HL-60/S4 treated with retinoic acid at 250 ng/mL for 4 days and 3 days (cell line): ENCODE measurements around the gene GHRH.

ENCODE experiments used
- in situ Hi-C: fragments of 300-500 bp; cut with MboI; formaldehyde crosslinking; loops from 2 replicates; pipeline ENCODE4 v1.7.0; 2022; ENCODE audit warnings: low sequenced_read_pairs

GHRH gene

DNA sequence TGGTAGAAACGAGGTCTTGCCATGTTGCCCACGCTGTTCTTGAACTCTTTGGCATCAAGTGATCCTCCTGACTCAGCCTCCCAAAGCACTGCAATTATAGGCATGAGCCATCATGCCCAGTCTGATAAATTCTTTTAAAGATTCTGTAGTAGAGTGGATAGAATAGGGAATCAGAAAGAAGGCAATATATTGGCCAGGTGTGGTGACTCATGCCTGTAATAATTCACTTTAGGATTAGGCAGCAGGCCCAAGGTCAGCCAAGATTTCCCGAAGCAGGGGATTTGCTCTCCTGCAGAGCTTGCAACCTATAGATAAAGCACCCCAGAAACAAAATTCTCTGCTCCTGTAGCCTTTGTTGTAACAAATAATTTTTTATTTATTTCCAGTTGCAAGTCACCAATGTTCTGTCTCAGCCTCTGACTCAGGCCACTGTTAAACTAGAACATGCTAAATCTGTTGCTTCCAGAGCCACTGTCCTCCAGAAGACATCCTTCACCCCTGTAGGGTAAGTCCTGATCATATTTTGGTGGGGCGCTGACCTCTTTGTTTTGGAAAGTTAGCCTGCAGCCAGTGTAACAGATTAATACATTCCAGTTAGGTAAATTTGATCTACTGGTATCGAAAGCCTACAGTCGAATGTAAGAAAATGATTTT lies 51.8 kb downstream of the GHRH start:
- in situ Hi-C loops, result no loop called here

DNA sequence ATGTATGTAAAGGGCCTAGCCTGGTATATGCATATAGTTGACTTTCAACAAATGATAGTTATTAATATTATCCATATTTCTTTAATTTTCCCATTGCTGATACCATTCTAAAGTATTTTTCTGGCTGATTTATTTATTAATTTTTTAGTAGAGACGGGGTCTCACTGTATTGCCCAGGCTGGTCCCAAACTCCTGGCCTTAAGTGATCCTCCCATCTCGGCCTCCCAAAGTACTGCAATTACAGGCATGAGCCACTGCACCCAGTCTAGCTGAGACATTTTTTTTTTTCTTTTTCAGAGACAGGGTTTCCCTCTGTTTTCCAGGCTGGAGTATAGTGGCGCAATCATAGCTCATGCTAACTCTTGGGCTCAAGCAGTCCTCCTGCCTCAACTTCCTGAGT lies 52.4 kb downstream of the GHRH start:
- in situ Hi-C loops, result no loop called here

DNA sequence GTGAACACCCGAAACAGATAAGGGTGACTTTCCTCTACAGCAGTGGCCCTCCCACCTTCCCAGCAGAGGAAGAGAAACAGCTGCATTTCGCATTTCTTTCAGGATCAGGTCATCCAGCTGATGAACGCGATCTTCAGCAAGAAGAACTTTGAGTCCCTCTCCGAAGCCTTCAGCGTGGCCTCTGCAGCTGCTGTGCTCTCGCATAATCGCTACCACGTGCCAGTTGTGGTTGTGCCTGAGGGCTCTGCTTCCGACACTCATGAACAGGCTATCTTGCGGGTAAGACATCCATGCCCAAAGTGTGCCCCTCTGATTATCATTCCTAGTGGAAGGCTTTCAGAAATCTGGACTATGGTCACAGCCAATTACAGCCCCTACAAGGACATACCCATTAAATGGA lies 54.4 kb downstream of the GHRH start:
- in situ Hi-C loops, result no loop called here

DNA sequence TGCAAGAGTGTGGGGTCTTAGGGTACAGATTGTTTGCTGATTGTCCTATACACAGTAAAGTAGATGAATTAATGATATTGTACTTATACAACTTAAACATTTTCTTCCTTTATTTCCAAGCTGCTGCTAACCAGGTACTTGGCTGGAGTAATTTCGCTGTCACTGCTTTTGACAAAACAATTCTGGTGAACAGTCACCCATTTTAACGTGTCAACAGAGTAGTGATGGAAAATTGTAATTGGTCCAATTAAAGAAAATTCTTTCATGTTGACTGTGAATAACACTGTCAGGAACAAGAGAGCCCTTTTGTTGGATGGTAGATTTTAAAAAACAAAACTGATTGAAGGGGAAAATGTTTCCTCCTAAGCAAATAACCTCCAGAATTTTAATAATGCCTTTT lies 55.8 kb downstream of the GHRH start:
- in situ Hi-C loops, result no loop called here

DNA sequence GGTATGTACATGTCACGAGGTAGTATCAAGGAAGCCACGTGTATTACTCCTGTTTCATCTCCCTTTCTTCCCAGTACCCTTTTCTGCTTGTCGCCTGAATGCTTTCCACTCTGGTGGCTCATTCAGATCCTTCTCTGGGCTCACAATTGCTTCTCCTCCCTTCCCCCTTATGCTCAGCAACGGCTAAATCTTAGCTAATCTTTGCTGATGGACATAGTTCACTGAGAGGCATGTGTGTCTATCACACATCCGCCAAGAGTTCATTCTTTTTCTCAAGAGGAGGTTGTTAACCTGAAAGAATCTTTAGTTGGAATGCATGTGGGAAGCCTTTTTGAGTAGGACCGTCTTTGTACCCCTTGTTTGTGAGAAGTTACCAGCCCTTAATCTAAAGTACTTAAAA lies 56.5 kb downstream of the GHRH start:
- in situ Hi-C loops, result no loop called here

DNA sequence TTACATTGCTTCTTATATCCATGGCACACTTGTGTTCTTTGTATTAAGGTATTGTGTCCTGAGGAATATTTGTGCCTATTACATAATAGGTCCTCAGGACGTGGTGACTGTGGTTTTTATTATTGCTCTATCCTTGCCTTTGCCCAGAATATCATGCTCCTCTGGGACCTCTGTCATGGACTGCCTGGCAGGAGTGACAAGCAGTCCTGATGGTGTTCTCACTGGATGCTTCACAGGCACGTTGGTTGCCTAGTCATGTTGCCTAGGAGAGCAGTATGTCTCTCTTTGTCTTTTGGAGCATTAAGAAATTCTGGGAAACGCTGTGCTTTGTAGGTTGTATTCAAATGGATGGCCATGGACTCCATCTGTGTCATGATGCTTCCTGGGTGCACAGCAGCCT lies 57.6 kb downstream of the GHRH start:
- in situ Hi-C loops, result no loop called here

DNA sequence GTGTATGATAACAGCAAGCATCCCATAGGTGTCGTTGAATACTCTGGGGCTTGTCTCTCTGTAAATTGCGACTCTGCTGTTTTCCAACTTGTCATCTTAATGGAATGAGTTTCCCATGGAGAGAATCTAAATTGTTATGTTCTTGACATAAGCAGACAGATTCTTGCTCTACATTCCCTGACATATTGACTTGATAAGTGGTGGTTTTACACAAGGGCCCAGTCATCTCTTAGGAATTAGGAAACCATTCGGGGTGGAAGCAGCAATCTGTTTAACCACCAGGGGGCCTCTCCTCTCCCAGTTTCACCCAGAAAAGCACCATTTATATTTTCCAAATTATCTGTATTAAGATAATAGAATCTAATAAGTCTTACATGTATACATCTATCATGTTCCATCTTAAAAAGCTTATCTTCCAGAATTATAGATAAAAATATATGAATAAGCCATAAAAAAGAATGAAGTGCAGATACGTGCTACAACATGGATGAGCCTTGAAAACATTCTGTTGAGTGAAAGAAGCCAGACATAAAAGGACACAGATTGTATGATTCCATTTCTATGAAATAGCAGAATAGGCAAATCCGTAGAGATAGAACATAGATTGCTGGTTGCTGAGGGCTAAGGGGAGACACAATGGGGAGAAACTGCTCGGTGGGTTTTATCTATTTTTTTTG lies 59.2 kb downstream of the GHRH start:
- in situ Hi-C loops, result no loop called here

DNA sequence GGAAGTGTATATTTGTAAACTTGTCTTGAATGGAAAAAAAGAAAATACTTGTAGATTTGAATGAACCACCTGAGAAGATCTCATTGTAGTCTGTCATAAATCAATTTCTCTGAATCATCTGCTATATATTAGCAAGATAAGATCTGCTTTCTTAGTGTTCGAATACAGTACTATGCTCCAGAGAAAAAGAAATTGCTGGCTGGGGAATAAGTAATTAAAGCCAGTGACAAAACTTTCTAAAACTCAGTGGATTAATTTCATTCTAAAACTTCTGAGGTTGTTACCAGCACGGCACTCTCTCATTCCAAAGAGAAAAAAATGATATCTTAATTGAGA lies 59.8 kb downstream of the GHRH start:
- in situ Hi-C loops, result no loop called here
